ENCODE data around the gene GPHA2. TPM values are rescaled to one million over a fixed set of nuclear protein-coding genes. Genes with fewer than 3 reads are reported as not detected.
A peak's percentile ranks its signal among the peaks of the same experiment; 100 is the strongest.

Gene GPHA2
- total and polyA plus RNA-seq, 10 of the 15 experiments (the other 5 are each of a cell fraction or from before 2014, with no cell fraction given): not detected

DNA sequence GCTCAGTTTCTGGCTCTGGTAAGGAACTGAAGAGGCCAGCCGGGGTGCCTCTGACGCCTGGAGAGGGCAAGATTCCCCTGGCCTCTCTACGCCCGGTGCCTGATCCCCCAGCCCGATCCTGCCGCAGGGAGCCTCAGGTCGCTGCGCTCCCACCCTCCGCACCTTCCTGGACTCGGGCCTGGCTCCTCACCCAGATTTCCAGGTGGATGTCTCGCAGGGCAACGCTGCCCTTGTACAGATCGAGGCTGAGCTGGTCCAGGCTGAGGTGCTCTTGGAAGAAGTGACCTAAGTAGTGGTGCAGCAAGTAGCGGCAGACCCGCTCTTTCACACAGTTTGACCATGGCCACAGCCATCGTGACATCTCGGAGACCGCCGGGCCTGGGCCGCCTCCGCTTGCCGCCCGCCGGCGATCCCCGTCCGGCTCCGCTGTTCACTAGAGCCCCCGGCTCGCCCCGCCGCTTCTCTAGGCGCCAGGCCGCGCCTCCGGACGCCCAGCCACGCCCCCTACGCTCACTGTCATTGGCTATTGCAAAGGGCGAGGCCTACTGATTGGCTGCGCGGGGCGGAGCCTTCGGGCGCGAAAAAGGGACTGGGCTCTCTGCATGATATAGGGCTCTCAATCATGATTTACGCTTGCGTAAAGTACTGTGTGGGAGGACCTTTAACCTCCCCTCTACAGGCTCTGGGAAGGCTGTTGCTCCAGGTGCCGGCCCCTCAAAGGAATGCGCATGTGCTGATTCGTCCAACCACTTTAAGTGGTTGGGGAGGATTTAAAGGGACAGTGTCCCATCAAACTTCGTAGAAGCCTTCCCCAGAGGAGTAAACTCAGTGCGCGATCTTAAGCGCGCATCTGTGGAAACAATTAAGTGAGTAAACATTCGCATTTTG is 18.7 kb downstream of the GPHA2 start, which contains the start of gene ATG2A:
Gene ATG2A, minus strand, starts transcription at position 435 of the 888 bp plus-strand sequence. Its CDS starts 74 bp downstream, at position 361.
- no peaks in the 10 kb centered on the region; a peak in 1 of 4 replicates for H3K36me3 ChIP-seq (ENCODE audit: control insufficient read depth in 2 of 2, insufficient read depth in 2 of 2, low read length in 1 of 2)
- H3K27me3 ChIP-seq (replicated peaks in 1 of 2; ENCODE audit: control insufficient read depth in 2 of 2, insufficient read depth in 2 of 2, low read length in 1 of 2): no peaks in the 10 kb centered on the region
- BruUV-seq (replicated peaks): TSS peak; percentile 78
- H3K4me3 ChIP-seq: peak within 1 kb of the TSS; percentile 86
- H3K27ac ChIP-seq (ENCODE audit: control insufficient read depth, insufficient read depth): peak within 1 kb of the TSS; percentile 91
- FAIRE-seq: peak; percentile 100
- SMC1A ChIA-PET (ENCODE audit: uncharacterized antibody, unreplicated experiment): interaction anchor here (0.8 to 2.5 kb wide), 5 partner anchors 44 to 96 kb away, joined by 3 to 19 read pairs (median 4); partner anchors contain the start of gene BATF2
- WGBS (ENCODE audit: insufficient coverage, insufficient replicate concordance, low lambda C conversion rate, missing lambda C conversion rate): under 1% methylated on average over 54 of the region's 57 CpGs
- RAD21 ChIA-PET (ENCODE audit: unreplicated experiment): interaction anchor here (0.7 to 1.0 kb wide), 2 partner anchors 58 to 69 kb away, joined by 3 read pairs; no protein-coding TSS in a partner anchor
- peaks cover 11% of the 10 kb centered on the region for H3K79me2 ChIP-seq (ENCODE audit: control insufficient read depth, insufficient read depth, low read length)
- H4K20me1 ChIP-seq (ENCODE audit: control insufficient read depth, insufficient read depth): no peaks in the 10 kb centered on the region
- intact Hi-C loops (cut with micrococcal nuclease; ENCODE audit: unreplicated experiment) (loop anchor here (5.0 kb wide), 1 partner anchor 195 kb away; the partner anchor contains the start of gene TM7SF2), in situ Hi-C loops (cut with MboI) (no loop called here)
- H2AFZ ChIP-seq (ENCODE audit: control insufficient read depth, low read depth, low read length): peak within 1 kb of the TSS; percentile 60
- H3K4me2 ChIP-seq (ENCODE audit: control insufficient read depth, insufficient read depth): peak within 1 kb of the TSS; percentile 94
- ATAC-seq: peak; percentile 98
- POLR2A ChIA-PET: interaction anchor here (0.6 to 1.8 kb wide), 5 partner anchors 10 to 137 kb away, joined by 3 to 9 read pairs (median 3); no protein-coding TSS in a partner anchor
- peaks cover 6% of the 10 kb centered on the region for H3K4me1 ChIP-seq (ENCODE audit: control insufficient read depth, insufficient read depth, low read length)
- H3K9me3 ChIP-seq (replicated peaks; ENCODE audit: control insufficient read depth, insufficient read depth, low read length): no peaks in the 10 kb centered on the region
- peak within 1 kb of the TSS; percentile 83 for H3K9ac ChIP-seq (ENCODE audit: control insufficient read depth, insufficient read depth, low read length)
- CTCF ChIA-PET: interaction anchor here (0.6 to 2.3 kb wide), 12 partner anchors 10 to 201 kb away, joined by 3 to 18 read pairs (median 3); partner anchors contain the start of genes BATF2 and ZNHIT2
- peak; percentile 99 for DNase-seq (ENCODE audit: low read depth, low spot score)
- TF ChIP-seq RB1 (IDR thresholded peaks at IDR 0.05; ENCODE audit: borderline replicate concordance) (peak; percentile 52; the same call in 1 of the 2 replicates), DPF2 (IDR thresholded peaks at IDR 0.05) (peak; percentile 57), CHD1 (IDR thresholded peaks at IDR 0.05; ENCODE audit: low read depth, low read length) (peak; percentile 92; the same call in 1 of the 2 replicates), SP1 (IDR thresholded peaks at IDR 0.05; ENCODE audit: low read depth, low read length) (peak; percentile 94), CREM (IDR thresholded peaks at IDR 0.05; ENCODE audit: low read depth) (peak; percentile 22; the same call in 1 of the 2 replicates), EED (IDR thresholded peaks at IDR 0.05; ENCODE audit: low read depth) (no peak), SMC3 (IDR thresholded peaks at IDR 0.05; ENCODE audit: borderline replicate concordance, low read length) (no peak), ZSCAN29 (IDR thresholded peaks at IDR 0.05) (peak; percentile 53; the same call in 1 of the 2 replicates), SMAD1 (IDR thresholded peaks at IDR 0.05; ENCODE audit: low read depth, partially characterized antibody) (no peak), CBX3 (IDR thresholded peaks at IDR 0.05; ENCODE audit: borderline replicate concordance, low read depth) (no peak), CUX1 (IDR thresholded peaks at IDR 0.05; ENCODE audit: insufficient replicate concordance, low read depth, low read length) (no peak), SIX5 (IDR thresholded peaks at IDR 0.05; ENCODE audit: low read depth, low read length, severe bottlenecking) (peak; percentile 17), HCFC1 (IDR thresholded peaks at IDR 0.05; ENCODE audit: low read length) (peak; percentile 69)
- TF ChIP-seq, protein P1, sequence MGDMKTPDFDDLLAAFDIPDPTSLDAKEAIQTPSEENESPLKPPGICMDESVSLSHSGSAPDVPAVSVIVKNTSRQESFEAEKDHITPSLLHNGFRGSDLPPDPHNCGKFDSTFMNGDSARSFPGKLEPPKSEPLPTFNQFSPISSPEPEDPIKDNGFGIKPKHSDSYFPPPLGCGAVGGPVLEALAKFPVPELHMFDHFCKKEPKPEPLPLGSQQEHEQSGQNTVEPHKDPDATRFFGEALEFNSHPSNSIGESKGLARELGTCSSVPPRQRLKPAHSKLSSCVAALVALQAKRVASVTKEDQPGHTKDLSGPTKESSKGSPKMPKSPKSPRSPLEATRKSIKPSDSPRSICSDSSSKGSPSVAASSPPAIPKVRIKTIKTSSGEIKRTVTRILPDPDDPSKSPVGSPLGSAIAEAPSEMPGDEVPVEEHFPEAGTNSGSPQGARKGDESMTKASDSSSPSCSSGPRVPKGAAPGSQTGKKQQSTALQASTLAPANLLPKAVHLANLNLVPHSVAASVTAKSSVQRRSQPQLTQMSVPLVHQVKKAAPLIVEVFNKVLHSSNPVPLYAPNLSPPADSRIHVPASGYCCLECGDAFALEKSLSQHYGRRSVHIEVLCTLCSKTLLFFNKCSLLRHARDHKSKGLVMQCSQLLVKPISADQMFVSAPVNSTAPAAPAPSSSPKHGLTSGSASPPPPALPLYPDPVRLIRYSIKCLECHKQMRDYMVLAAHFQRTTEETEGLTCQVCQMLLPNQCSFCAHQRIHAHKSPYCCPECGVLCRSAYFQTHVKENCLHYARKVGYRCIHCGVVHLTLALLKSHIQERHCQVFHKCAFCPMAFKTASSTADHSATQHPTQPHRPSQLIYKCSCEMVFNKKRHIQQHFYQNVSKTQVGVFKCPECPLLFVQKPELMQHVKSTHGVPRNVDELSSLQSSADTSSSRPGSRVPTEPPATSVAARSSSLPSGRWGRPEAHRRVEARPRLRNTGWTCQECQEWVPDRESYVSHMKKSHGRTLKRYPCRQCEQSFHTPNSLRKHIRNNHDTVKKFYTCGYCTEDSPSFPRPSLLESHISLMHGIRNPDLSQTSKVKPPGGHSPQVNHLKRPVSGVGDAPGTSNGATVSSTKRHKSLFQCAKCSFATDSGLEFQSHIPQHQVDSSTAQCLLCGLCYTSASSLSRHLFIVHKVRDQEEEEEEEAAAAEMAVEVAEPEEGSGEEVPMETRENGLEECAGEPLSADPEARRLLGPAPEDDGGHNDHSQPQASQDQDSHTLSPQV (IDR thresholded peaks at IDR 0.05): no peak

All from GM12878 (cell line).